PC-9 (cell line): ENCODE data around the gene FYN. TPM values are rescaled to one million over a fixed set of nuclear protein-coding genes. Genes with fewer than 3 reads are reported as not detected.
"Not testable (repeated sequence)": the region's sequence is repeated elsewhere in the genome, so short reads cannot be mapped to it uniquely, and the experiment has no call there.

Experiments
- BruUV-seq: library from RNA; stranded (reverse); fragments of 400-500 nt; replicated peaks from 2 replicates; lab custom pipeline; 2021; lab: Mats Ljungman, UMichigan
- CTCF ChIA-PET: fragments of 300-600 bp; sonication (Branson Sonifier 250); formaldehyde crosslinking; loops from one replicate; lab custom pipeline; 2022; ENCODE audit warnings: antibody characterized with exemption; lab: Charles Lee
- POLR2A ChIA-PET: fragments of 300-600 bp; sonication (Branson Sonifier 250); formaldehyde crosslinking; loops from one replicate; lab custom pipeline; 2022; ENCODE audit warnings: antibody characterized with exemption; ENCODE audit not compliant: unreplicated experiment; lab: Charles Lee
- DNase-seq, 2 experiments: peaks; one replicate each; pipeline versions ENCODE4 v3.0.0 to v3.0.0-alpha.2; 2015 to 2022; ENCODE audit warnings: mixed read lengths in 1 of 2
- H2AFZ ChIP-seq: fragments of 200-600 bp; sonication (generic); 2 replicates; pipeline ENCODE4 v1.8.1; 2017; ENCODE audit warnings: antibody characterized with exemption
- H3F3A ChIP-seq: fragments of 200-600 bp; sonication (generic); 2 replicates; pipeline ENCODE4 v1.8.1; 2017; ENCODE audit warnings: antibody characterized with exemption, mild to moderate bottlenecking, low read depth; ENCODE audit not compliant: insufficient read depth
- H3K27ac ChIP-seq: fragments of 200-600 bp; sonication (generic); 2 replicates; pipeline ENCODE4 v1.6.1; 2016; ENCODE audit warnings: mixed run types
- H3K27me3 ChIP-seq: fragments of 200-600 bp; sonication (generic); 2 replicates; pipeline ENCODE4 v1.6.1; 2016; ENCODE audit warnings: low read depth, mixed run types; ENCODE audit not compliant: insufficient read depth
- H3K36me3 ChIP-seq: fragments of 200-600 bp; sonication (generic); 2 replicates; pipeline ENCODE4 v1.6.1; 2016; ENCODE audit warnings: low read depth, mixed run types
- H3K4me1 ChIP-seq: fragments of 200-600 bp; sonication (generic); replicated peaks from 2 replicates; pipeline ENCODE4 v1.6.1; 2016; ENCODE audit warnings: mixed run types; ENCODE audit not compliant: insufficient read depth
- H3K4me2 ChIP-seq: fragments of 200-600 bp; sonication (generic); 2 replicates; pipeline ENCODE4 v1.6.1; 2017; ENCODE audit warnings: mixed run types
- H3K4me3 ChIP-seq: fragments of 200-600 bp; sonication (generic); 2 replicates; pipeline ENCODE4 v1.6.1; 2016; ENCODE audit warnings: mixed run types
- H3K79me2 ChIP-seq: fragments of 200-600 bp; sonication (generic); 2 replicates; pipeline ENCODE4 v1.6.1; 2017; ENCODE audit warnings: low read depth, mixed run types
- H3K9me2 ChIP-seq: fragments of 200-600 bp; sonication (generic); 2 replicates; pipeline ENCODE4 v1.8.1; 2017; ENCODE audit warnings: mild to moderate bottlenecking; ENCODE audit not compliant: insufficient read depth
- H3K9me3 ChIP-seq: fragments of 200-600 bp; sonication (generic); 2 replicates; pipeline ENCODE4 v1.8.1; 2016; ENCODE audit warnings: low read depth; ENCODE audit not compliant: insufficient read depth
- H4K20me1 ChIP-seq: fragments of 200-600 bp; sonication (generic); 2 replicates; pipeline ENCODE4 v1.8.1; 2017; ENCODE audit not compliant: insufficient read depth
- CTCF ChIP-seq: fragments of 200-600 bp; sonication (generic); conservative IDR thresholded peaks from 2 replicates; pipeline ENCODE4 v1.6.1; 2017; ENCODE audit warnings: mixed run types, antibody characterized with exemption, mild to moderate bottlenecking, moderate library complexity
- EZH2 ChIP-seq: fragments of 200-600 bp; sonication (generic); IDR thresholded peaks from 2 replicates; pipeline ENCODE4 v1.8.0; 2017; ENCODE audit warnings: antibody characterized with exemption, low read depth
- intact Hi-C: fragments of 100-400 bp; cut with micrococcal nuclease; formaldehyde crosslinking; loops from one replicate; pipeline ENCODE4 v1.10.0; 2022; ENCODE audit not compliant: unreplicated experiment
- total RNA-seq: library from RNA; stranded (reverse); gene quantifications from 2 replicates; pipeline ENCODE4 v1.2.3, GENCODE V29; 2021

Gene FYN
- total RNA-seq, 1 experiment from 2014 or later = 53.3 TPM

- no peak for DNase-seq
- H3K9me2 ChIP-seq = no peaks in the 10 kb centered on the region
- H3K27me3 ChIP-seq = no peaks in the 10 kb centered on the region
- no peak overlapping the region for H3K4me2 ChIP-seq
- H3K4me1 ChIP-seq = no peaks in the 10 kb centered on the region
- intact Hi-C loops = no loop called here
- H3K79me2 ChIP-seq = no peaks in the 10 kb centered on the region
- BruUV-seq = no TSS peak
- H4K20me1 ChIP-seq = 0 out of 2 replicates have a peak, but pooled peaks cover 3% of the 10 kb centered on the region
- no peaks in the 10 kb centered on the region for H3K36me3 ChIP-seq
- H3F3A ChIP-seq = no peaks in the 10 kb centered on the region
- POLR2A ChIA-PET = no interaction called here
- no peak overlapping the region for H3K27ac ChIP-seq
- H3K9me3 ChIP-seq = no peaks in the 10 kb centered on the region
- CTCF ChIA-PET = no interaction called here
- no peak overlapping the region for H2AFZ ChIP-seq
- no peak for TF ChIP-seq CTCF
- TF ChIP-seq EZH2 = no peak
- no peak overlapping the region for H3K4me3 ChIP-seq
Observed at GRCh38 chr6:111683749-111684267, 189.4 kb downstream of the FYN start.

- Histone ChIP-seq H3K27ac (no peak overlapping the region), H3K4me2 (no peak overlapping the region), H3K4me1 (no peaks in the 10 kb centered on the region), H3K4me3 (no peak overlapping the region), H3K9me2 (no peaks in the 10 kb centered on the region), H3K79me2 (no peaks in the 10 kb centered on the region), H3K36me3 (no peaks in the 10 kb centered on the region), H3K27me3 (no peaks in the 10 kb centered on the region), H4K20me1 (0 out of 2 replicates have a peak, but pooled peaks cover 3% of the 10 kb centered on the region), H3K9me3 (no peaks in the 10 kb centered on the region), H3F3A (no peaks in the 10 kb centered on the region), H2AFZ (no peak overlapping the region)
- ChIA-PET CTCF (no interaction called here), POLR2A (no interaction called here)
- TF ChIP-seq EZH2 (no peak), CTCF (no peak)
- no peak for DNase-seq
- intact Hi-C loops = no loop called here
- BruUV-seq = no TSS peak
Observed at GRCh38 chr6:111683157-111683556, 190.1 kb downstream of the FYN start.

- TF ChIP-seq EZH2 = no peak
- TF ChIP-seq CTCF = no peak
- CTCF ChIA-PET = interaction anchor here (0.6 kb wide), 1 partner anchor 361 kb away, joined by 7 read pairs; no protein-coding TSS in a partner anchor
- Histone ChIP-seq H2AFZ (no peak overlapping the region), H3K9me2 (no peaks in the 10 kb centered on the region), H3K9me3 (no peaks in the 10 kb centered on the region), H3K79me2 (no peaks in the 10 kb centered on the region), H3K36me3 (no peaks in the 10 kb centered on the region), H3K4me1 (no peaks in the 10 kb centered on the region), H3K4me2 (no peak overlapping the region), H3K27ac (no peak overlapping the region), H3F3A (no peaks in the 10 kb centered on the region), H3K27me3 (no peaks in the 10 kb centered on the region), H3K4me3 (no peak overlapping the region), H4K20me1 (no peaks in the 10 kb centered on the region)
- DNase-seq = no peak
- BruUV-seq = no TSS peak
- POLR2A ChIA-PET = no interaction called here
- intact Hi-C loops = no loop called here
Observed at GRCh38 chr6:111681860-111682259, 191.4 kb downstream of the FYN start.

GRCh38 chr6:111680811-111681609 is 192.2 kb downstream of the FYN start:
- H4K20me1 ChIP-seq, H2AFZ ChIP-seq, intact Hi-C loops, POLR2A ChIA-PET, H3K27me3 ChIP-seq, H3K4me2 ChIP-seq, H3K27ac ChIP-seq, H3K9me3 ChIP-seq, H3K4me3 ChIP-seq, H3F3A ChIP-seq, H3K4me1 ChIP-seq, DNase-seq, H3K9me2 ChIP-seq, CTCF ChIA-PET, H3K36me3 ChIP-seq, BruUV-seq, H3K79me2 ChIP-seq: not testable (repeated sequence)
